Glutamatergic neuron (in vitro differentiated cells): Measurements from ENCODE around the gene GOLGA2. TPM values are rescaled to one million over a fixed set of nuclear protein-coding genes. Genes with fewer than 3 reads are reported as not detected.

Experiments
- DNase-seq: peaks from one replicate; pipeline ENCODE4 v3.0.0; 2022
- H3K27ac Mint-ChIP-seq: one replicate; pipeline ENCODE4 v1.8.0; 2020; ENCODE audit warnings: mild to moderate bottlenecking, mixed read lengths, inconsistent platforms; ENCODE audit not compliant: unreplicated experiment
- H3K27me3 Mint-ChIP-seq: one replicate; pipeline ENCODE4 v1.8.0; 2020; ENCODE audit warnings: mild to moderate bottlenecking, moderate library complexity, mixed read lengths, inconsistent platforms; ENCODE audit not compliant: unreplicated experiment
- H3K36me3 Mint-ChIP-seq: one replicate; pipeline ENCODE4 v1.8.0; 2020; ENCODE audit warnings: mild to moderate bottlenecking, mixed read lengths, inconsistent platforms; ENCODE audit not compliant: unreplicated experiment
- H3K4me1 Mint-ChIP-seq: one replicate; pipeline ENCODE4 v1.8.0; 2020; ENCODE audit warnings: mild to moderate bottlenecking, low read depth, mixed read lengths, inconsistent platforms; ENCODE audit not compliant: unreplicated experiment
- H3K4me3 Mint-ChIP-seq: one replicate; pipeline ENCODE4 v1.8.0; 2020; ENCODE audit warnings: mild to moderate bottlenecking, mixed read lengths, inconsistent platforms; ENCODE audit not compliant: unreplicated experiment
- H3K9me3 Mint-ChIP-seq: one replicate; pipeline ENCODE4 v1.8.0; 2020; ENCODE audit warnings: mild to moderate bottlenecking, moderate library complexity, mixed read lengths, inconsistent platforms; ENCODE audit not compliant: unreplicated experiment
- total RNA-seq: library from RNA; stranded (reverse); fragmentation: NEBNext Ultra II Directional; extraction: Animal tissue kit (Norgen Biotek cat#: 25700); gene quantifications from one replicate; pipeline ENCODE4 v1.2.1, GENCODE V29; 2021; ENCODE audit not compliant: unreplicated experiment
- TF ChIP-seq, protein P1 (sequence below): fragments of 200-600 bp; sonication (generic); IDR thresholded peaks from one replicate; pipeline ENCODE4 v1.5.0; 2021; ENCODE audit not compliant: partially characterized antibody, unreplicated experiment

The GOLGA2 gene
- total RNA-seq, 1 donor from 2014 or later, result 78.3 TPM

DNA sequence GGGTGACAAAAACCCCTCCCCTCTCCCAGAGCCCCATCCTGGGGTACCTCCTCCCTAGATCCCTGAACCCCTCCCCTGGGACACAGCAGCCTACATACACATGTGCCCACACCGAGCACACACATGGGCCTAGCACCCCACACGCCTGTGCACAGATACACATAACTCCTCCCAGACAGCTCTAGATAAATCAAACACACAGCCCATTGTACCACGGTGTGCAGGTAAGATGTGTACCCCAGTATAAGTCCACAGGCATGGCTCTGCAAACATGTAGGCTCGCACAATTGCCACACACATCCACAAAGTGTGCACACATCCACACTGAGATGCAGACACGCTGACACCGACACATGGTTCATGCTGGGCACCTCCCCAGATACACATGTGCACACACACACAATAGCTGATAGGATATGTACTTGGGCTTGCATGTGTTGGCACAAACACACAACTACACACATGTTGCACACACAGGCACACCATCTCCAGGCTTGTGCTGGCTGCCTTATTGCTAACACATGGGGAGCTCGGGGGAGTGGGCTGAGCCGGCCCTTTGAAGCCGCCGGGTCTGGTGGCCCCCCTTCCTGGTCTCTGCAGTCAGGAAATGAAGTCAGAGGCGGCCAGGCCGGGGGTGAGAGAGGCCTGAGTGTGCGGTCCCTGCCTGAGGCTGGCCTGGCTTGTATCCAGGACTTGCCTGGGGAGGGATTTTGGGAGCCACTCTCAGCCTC lies 30.2 kb downstream of the GOLGA2 start:
- no peak overlapping the region for H3K4me3 Mint-ChIP-seq
- no peaks in the 10 kb centered on the region for H3K36me3 Mint-ChIP-seq
- peaks cover 8% of the 10 kb centered on the region for H3K9me3 Mint-ChIP-seq
- peak overlapping the region; percentile 38 for H3K27ac Mint-ChIP-seq
- H3K27me3 Mint-ChIP-seq, result peaks cover 13% of the 10 kb centered on the region
- DNase-seq, result no peak
- TF ChIP-seq, protein P1, sequence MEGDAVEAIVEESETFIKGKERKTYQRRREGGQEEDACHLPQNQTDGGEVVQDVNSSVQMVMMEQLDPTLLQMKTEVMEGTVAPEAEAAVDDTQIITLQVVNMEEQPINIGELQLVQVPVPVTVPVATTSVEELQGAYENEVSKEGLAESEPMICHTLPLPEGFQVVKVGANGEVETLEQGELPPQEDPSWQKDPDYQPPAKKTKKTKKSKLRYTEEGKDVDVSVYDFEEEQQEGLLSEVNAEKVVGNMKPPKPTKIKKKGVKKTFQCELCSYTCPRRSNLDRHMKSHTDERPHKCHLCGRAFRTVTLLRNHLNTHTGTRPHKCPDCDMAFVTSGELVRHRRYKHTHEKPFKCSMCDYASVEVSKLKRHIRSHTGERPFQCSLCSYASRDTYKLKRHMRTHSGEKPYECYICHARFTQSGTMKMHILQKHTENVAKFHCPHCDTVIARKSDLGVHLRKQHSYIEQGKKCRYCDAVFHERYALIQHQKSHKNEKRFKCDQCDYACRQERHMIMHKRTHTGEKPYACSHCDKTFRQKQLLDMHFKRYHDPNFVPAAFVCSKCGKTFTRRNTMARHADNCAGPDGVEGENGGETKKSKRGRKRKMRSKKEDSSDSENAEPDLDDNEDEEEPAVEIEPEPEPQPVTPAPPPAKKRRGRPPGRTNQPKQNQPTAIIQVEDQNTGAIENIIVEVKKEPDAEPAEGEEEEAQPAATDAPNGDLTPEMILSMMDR, result no peak
- peaks cover 20% of the 10 kb centered on the region for H3K4me1 Mint-ChIP-seq

DNA sequence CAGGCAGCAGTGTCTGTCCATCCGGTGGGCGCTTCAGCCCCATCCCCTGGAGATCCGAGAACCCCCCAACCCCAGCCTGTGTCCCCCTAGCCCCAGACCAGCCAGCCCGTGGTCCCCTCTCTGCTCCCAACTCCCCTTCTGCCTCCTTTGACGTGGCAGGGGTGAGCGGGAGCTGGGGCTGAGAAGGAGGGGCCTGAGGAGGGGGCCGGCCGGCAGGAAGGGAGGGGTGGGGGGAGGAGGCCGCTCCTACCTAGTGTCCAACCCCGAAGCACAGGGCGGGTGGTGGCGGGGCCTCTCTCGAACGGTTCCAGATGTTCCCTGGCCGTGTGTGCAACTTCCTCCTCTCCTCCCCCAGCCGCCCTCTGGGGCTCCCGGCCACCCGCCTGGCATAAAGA lies 31.0 kb downstream of the GOLGA2 start:
- H3K4me1 Mint-ChIP-seq, result peaks cover 23% of the 10 kb centered on the region
- no peaks in the 10 kb centered on the region for H3K36me3 Mint-ChIP-seq
- peak; percentile 48 for DNase-seq
- peaks cover 6% of the 10 kb centered on the region for H3K9me3 Mint-ChIP-seq
- no peak overlapping the region for H3K4me3 Mint-ChIP-seq
- peaks cover 13% of the 10 kb centered on the region for H3K27me3 Mint-ChIP-seq
- TF ChIP-seq, protein P1, result no peak
- no peak overlapping the region for H3K27ac Mint-ChIP-seq

DNA sequence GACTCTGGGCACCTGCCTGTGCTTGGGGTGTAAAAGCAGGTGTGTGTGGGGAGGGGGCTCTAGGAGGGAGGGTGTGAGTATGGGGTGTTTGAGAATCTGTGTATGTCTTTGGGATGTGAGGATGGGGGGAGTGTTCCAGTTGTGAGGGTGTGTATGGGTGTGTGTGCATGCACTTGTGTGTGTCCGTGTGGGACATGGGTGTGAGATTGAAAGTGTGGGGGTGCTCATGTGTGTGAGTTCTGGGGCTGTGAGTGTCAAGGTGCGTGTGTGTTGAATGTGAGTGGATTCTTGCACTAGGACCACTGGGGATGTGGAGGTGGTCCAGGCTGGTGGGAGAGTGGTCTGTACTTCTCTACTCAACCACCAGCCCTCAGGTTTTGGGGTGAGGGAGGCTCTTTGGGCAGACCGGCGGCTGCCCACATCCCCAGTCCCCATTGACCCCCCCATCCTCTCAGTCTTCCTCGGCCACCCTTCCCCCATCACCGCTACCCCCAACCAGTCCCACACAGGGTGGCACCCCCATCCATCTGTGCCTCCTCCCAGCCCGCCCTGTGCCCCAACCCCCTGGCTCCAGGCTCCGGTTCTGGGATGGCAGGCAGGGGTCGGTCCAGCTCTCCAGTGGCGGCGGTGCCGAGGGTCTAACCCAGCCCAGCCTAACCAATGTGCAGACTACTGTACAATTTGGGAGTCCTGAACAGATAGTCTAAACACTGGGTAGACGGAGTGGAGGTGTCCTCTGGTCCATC lies 31.5 kb downstream of the GOLGA2 start:
- peaks cover 3% of the 10 kb centered on the region for H3K9me3 Mint-ChIP-seq
- H3K36me3 Mint-ChIP-seq, result no peaks in the 10 kb centered on the region
- TF ChIP-seq, protein P1, result no peak
- DNase-seq, result no peak
- peak overlapping the region; percentile 5 for H3K4me3 Mint-ChIP-seq
- peaks cover 20% of the 10 kb centered on the region for H3K4me1 Mint-ChIP-seq
- peaks cover 13% of the 10 kb centered on the region for H3K27me3 Mint-ChIP-seq
- no peak overlapping the region for H3K27ac Mint-ChIP-seq

DNA sequence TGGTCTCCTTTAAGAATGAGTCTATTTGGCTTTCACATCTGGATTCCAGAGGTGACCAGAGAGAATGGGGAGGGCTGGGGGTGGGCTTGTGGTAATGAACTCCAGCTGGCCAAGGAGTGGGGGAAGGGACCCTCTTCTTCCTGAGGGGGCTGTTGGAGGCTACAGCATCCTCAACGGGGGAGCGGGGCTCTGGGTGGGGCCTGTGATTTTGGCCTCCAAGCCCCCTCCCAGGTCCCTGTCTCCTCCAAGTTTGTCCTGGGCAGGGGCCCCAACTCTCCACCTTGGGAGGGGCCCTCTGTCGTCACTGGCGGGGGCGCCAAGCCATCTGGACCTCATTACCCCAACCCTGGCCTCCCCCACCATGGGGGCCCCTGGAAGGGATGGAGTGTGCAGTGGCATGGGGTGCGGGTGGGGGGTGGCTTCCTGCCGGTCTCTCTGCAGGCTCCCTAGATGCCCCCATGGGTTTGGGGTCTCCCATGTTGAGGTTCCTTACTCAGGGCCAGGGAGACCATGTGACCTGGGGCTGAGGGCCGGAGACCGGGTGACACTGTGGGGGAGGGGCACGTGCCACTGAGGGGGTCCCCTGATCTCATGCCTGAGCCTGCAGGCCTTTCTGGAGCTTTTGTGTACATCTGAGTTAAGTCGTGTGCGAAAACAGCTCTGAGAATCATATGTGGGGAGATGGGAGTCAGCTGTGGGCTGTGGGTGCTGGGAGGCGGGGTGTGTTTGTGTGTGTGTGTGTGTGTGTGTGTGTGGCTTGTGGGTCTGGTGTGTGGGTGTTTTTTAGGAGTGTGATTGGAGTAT lies 32.4 kb downstream of the GOLGA2 start:
- H3K9me3 Mint-ChIP-seq, result peaks cover 3% of the 10 kb centered on the region
- DNase-seq, result no peak
- TF ChIP-seq, protein P1, result no peak
- peaks cover 14% of the 10 kb centered on the region for H3K27me3 Mint-ChIP-seq
- no peaks in the 10 kb centered on the region for H3K36me3 Mint-ChIP-seq
- no peak overlapping the region for H3K27ac Mint-ChIP-seq
- H3K4me1 Mint-ChIP-seq, result peaks cover 20% of the 10 kb centered on the region
- no peak overlapping the region for H3K4me3 Mint-ChIP-seq
